Activated B cell treated with CpG ODN at 0.5 μM for 24 hours (primary cell): ENCODE data around the gene GNB1L. TPM values are rescaled to one million over a fixed set of nuclear protein-coding genes. Genes with fewer than 3 reads are reported as not detected.

Experiments
- ATAC-seq: fragments of 200-7000 bp; cut with Tn5 transposase; one replicate; pipeline ENCODE4 v1.10.0; 2021; ENCODE audit warnings: low read depth, mild to moderate bottlenecking, moderate library complexity
- CTCF ChIA-PET: fragments of 350-600 bp; sonication (Branson Sonifier 250); formaldehyde crosslinking; loops from one replicate; lab custom pipeline; 2021; ENCODE audit warnings: antibody characterized with exemption; lab: Charles Lee
- POLR2A ChIA-PET: fragments of 350-600 bp; sonication (Branson Sonifier 250); formaldehyde crosslinking; loops from one replicate; lab custom pipeline; 2021; ENCODE audit warnings: antibody characterized with exemption; lab: Charles Lee
- DNase-seq: peaks from one replicate; pipeline ENCODE4 v3.0.0; 2022
- H3K27ac Mint-ChIP-seq: one replicate; pipeline ENCODE4 v1.8.0; 2020; ENCODE audit warnings: mixed read lengths
- H3K27me3 Mint-ChIP-seq: one replicate; pipeline ENCODE4 v1.8.0; 2021; ENCODE audit warnings: mixed read lengths
- H3K36me3 Mint-ChIP-seq: one replicate; pipeline ENCODE4 v1.8.0; 2021; ENCODE audit warnings: low read depth, mixed read lengths
- H3K4me1 Mint-ChIP-seq: one replicate; pipeline ENCODE4 v1.8.0; 2021; ENCODE audit warnings: mixed read lengths
- H3K4me3 Mint-ChIP-seq: one replicate; pipeline ENCODE4 v1.8.0; 2020; ENCODE audit warnings: mild to moderate bottlenecking, mixed read lengths
- H3K9me3 Mint-ChIP-seq: one replicate; pipeline ENCODE4 v1.8.0; 2020; ENCODE audit warnings: mixed read lengths
- intact Hi-C: fragments of 100-400 bp; cut with micrococcal nuclease; formaldehyde crosslinking; loops from one replicate; pipeline ENCODE4 v1.15.1; 2024
- total RNA-seq: library from RNA; stranded (reverse); gene quantifications from 2 replicates; pipeline ENCODE4 v1.2.3, GENCODE V29; 2022
- TF ChIP-seq, protein P1 (sequence below): fragments of 200-600 bp; IDR thresholded peaks from one replicate; pipeline ENCODE4 v1.8.0; 2022; ENCODE audit warnings: antibody characterized with exemption, mild to moderate bottlenecking

GNB1L gene
- total RNA-seq, 1 donor from 2014 or later = 6.3 TPM

DNA sequence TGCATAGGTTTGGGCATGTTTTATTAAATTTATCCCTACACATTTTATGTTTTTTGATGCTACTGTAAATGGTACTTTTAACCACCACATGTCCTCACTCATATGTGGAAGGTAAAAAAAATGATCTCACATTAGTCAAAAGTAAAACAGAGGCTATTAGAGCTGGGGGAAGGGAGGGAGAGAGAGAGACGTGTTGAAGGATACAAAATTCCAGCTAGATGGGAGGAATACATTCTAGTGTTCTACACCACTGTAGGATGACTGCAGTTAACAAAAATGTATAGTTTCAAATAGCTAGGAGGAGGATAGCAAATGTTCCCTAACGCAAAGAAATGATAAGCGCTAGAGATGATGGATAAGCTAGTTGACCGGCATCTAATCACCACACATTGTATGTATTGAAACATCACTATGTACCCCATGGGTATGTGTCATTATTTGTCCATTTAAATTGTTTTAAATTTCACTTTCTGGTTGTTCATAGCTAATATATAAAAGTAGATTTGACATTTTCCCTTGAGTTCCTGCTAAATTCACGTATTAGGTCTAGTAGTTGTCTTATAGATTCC, 9.9 kb upstream of the GNB1L start:
- Mint-ChIP-seq H3K4me3 (no peak overlapping the region), H3K36me3 (no peaks in the 10 kb centered on the region), H3K27ac (no peak overlapping the region), H3K27me3 (no peaks in the 10 kb centered on the region), H3K4me1 (no peaks in the 10 kb centered on the region), H3K9me3 (no peaks in the 10 kb centered on the region)
- no peak for ATAC-seq
- CTCF ChIA-PET = no interaction called here
- POLR2A ChIA-PET = no interaction called here
- intact Hi-C loops = no loop called here
- TF ChIP-seq, protein P1, sequence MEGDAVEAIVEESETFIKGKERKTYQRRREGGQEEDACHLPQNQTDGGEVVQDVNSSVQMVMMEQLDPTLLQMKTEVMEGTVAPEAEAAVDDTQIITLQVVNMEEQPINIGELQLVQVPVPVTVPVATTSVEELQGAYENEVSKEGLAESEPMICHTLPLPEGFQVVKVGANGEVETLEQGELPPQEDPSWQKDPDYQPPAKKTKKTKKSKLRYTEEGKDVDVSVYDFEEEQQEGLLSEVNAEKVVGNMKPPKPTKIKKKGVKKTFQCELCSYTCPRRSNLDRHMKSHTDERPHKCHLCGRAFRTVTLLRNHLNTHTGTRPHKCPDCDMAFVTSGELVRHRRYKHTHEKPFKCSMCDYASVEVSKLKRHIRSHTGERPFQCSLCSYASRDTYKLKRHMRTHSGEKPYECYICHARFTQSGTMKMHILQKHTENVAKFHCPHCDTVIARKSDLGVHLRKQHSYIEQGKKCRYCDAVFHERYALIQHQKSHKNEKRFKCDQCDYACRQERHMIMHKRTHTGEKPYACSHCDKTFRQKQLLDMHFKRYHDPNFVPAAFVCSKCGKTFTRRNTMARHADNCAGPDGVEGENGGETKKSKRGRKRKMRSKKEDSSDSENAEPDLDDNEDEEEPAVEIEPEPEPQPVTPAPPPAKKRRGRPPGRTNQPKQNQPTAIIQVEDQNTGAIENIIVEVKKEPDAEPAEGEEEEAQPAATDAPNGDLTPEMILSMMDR = no peak
- DNase-seq = no peak

DNA sequence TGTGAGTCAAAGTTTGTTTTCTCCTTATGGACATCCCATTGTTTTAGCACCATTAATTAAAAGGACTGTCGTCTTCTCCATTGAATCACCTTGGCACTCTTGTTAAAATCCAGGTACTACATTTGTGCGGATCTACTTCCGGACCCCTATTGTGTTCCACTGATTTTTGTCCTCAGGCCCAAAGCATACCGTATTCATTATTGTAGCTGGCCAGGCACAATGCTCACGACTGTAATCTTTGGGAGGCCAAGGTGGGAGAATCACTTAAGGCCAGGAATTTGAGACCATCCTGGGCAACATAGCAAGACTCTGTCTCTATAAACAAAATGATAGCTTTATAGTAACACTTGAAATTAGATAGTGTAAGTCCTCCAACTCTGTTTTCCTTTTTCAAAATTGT, 8.9 kb upstream of the GNB1L start:
- DNase-seq = no peak
- POLR2A ChIA-PET = no interaction called here
- no peak for ATAC-seq
- CTCF ChIA-PET = no interaction called here
- Mint-ChIP-seq H3K9me3 (no peaks in the 10 kb centered on the region), H3K27ac (no peak overlapping the region), H3K36me3 (no peaks in the 10 kb centered on the region), H3K27me3 (no peaks in the 10 kb centered on the region), H3K4me1 (no peaks in the 10 kb centered on the region), H3K4me3 (no peak overlapping the region)
- intact Hi-C loops = no loop called here
- TF ChIP-seq, protein P1 = no peak

DNA sequence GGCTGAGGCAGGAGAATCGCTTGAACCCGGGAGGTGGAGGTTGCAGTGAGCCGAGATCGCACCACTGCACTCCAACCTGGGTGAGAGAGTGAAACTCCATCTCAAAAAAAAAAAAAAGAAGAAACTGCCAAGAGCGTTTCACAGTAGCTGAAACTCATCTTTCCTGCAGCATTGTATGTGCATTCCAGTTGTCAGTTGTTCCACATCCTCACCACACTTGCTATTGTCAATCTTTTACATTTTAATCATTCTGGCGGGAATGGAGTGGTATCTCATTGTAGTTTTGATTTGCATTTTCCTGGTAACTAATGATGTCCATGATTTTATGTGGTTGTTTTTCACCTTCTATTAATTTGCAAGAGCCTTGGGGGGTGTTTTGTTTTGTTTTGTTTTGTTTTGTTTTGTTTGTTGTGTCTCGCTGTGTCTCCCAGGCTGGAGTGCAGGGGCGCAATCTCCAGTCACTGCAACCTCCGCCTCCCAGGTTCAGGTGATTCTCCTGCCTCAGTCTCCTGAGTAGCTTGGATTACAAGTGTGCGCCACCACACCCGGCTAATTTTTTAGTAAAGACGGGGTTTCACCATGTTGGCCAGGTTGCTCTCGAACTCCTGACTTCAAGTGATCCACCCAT, 8.1 kb upstream of the GNB1L start:
- TF ChIP-seq, protein P1 = no peak
- no peaks in the 10 kb centered on the region for H3K36me3 Mint-ChIP-seq
- intact Hi-C loops = no loop called here
- H3K4me3 Mint-ChIP-seq = no peak overlapping the region
- DNase-seq = no peak
- no peaks in the 10 kb centered on the region for H3K27me3 Mint-ChIP-seq
- ATAC-seq = no peak
- H3K9me3 Mint-ChIP-seq = no peaks in the 10 kb centered on the region
- no peaks in the 10 kb centered on the region for H3K4me1 Mint-ChIP-seq
- no peak overlapping the region for H3K27ac Mint-ChIP-seq
- POLR2A ChIA-PET = no interaction called here
- CTCF ChIA-PET = no interaction called here

DNA sequence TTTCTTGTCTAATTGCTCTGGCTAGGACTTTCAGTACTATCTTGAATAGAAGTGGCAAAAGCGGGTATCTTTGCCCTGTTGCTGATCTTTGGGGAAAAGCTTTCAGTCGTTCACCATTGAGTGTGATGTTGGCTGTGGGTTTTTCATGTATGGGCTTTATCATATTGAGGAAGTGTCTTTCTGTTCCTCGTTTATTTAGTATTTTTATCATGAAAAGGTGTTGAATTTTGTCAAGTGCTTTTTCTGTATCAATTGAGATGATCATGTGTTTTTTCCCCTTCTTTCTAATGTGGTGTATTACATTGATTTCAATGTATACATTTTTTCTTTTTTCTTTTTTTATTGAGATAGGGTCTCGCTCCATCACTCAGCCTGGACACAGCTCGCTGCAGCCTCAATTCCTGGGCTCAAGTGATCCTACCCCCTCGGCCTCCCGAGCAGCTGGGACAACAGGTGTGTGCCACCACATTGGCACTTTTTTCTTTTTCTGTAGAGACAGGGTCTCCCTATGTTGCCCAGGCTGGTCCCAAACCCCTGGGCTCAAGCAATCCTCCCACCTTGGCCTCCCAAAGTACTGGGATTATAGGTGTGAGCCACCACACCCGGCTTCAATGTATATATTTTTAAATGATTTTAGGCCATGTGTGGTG, 5.3 kb upstream of the GNB1L start:
- TF ChIP-seq, protein P1 = no peak
- POLR2A ChIA-PET = no interaction called here
- H3K27me3 Mint-ChIP-seq = no peaks in the 10 kb centered on the region
- H3K36me3 Mint-ChIP-seq = no peaks in the 10 kb centered on the region
- no peaks in the 10 kb centered on the region for H3K9me3 Mint-ChIP-seq
- peaks cover 19% of the 10 kb centered on the region for H3K4me1 Mint-ChIP-seq
- intact Hi-C loops = loop anchor here (5.0 kb wide), 3 partner anchors 103 to 842 kb away; partner anchors contain the start of gene SLC25A1
- CTCF ChIA-PET = no interaction called here
- ATAC-seq (no peak), DNase-seq (no peak)
- H3K4me3 Mint-ChIP-seq = no peak overlapping the region
- H3K27ac Mint-ChIP-seq = no peak overlapping the region

DNA sequence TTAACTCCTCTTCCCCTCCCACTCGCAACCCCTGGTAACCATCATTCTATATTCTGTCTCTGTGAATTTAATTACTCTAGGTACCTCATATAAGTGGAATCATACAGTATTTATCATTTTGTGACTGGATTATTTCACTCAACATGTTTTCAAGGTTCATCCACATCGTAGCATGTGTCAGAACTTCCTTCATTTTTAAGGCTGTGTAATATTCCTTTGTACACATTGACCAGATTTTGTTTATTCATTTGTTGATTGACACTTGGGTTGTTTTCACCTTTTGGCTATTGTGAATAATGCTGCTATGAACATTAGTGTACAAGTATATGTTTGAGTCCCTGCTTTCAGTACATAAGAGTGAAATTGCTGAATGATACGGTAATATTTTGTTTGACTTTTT, 2.7 kb upstream of the GNB1L start:
- POLR2A ChIA-PET = no interaction called here
- no peak overlapping the region for H3K4me3 Mint-ChIP-seq

More for the DNA sequence above, 2.7 kb upstream of the GNB1L start:
- Mint-ChIP-seq H3K9me3 (no peaks in the 10 kb centered on the region), H3K36me3 (no peaks in the 10 kb centered on the region), H3K27ac (peak overlapping the region; percentile 10), H3K4me1 (peaks cover 37% of the 10 kb centered on the region), H3K27me3 (no peaks in the 10 kb centered on the region)
- ATAC-seq = no peak
- TF ChIP-seq, protein P1 = no peak
- intact Hi-C loops = loop anchor here (5.0 kb wide), 3 partner anchors 100 to 845 kb away; partner anchors contain the start of gene SLC25A1
- CTCF ChIA-PET = no interaction called here
- no peak for DNase-seq
